Embryonic facial prominence (tissue), 1 donor: ENCODE measurements around the gene PPME1.

ENCODE experiments used
- DNase-seq: peaks from one replicate; pipeline ENCODE4 v3.0.0-alpha.2; 2016; ENCODE audit errors: extremely low spot score

The PPME1 gene

DNA sequence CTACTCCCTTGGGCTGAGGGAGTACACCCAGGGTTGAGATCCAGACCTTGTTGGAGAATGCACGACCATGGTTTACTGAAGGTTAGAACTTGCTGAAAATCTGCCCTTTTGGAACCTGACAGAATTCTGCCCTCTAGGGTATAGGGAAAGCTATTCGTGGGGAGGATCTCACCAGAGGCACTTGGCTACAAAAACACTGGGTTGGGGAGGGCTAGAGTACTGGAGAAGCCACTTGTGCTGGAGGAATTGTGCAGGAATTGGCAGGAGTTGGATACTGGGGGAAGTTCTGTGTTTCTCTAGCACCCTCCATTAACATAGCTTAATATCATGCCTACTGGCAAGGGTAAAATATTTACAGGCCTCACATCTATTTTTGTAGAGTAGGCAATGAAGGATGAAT is 55.8 kb downstream of the PPME1 start:
- no peak for DNase-seq

DNA sequence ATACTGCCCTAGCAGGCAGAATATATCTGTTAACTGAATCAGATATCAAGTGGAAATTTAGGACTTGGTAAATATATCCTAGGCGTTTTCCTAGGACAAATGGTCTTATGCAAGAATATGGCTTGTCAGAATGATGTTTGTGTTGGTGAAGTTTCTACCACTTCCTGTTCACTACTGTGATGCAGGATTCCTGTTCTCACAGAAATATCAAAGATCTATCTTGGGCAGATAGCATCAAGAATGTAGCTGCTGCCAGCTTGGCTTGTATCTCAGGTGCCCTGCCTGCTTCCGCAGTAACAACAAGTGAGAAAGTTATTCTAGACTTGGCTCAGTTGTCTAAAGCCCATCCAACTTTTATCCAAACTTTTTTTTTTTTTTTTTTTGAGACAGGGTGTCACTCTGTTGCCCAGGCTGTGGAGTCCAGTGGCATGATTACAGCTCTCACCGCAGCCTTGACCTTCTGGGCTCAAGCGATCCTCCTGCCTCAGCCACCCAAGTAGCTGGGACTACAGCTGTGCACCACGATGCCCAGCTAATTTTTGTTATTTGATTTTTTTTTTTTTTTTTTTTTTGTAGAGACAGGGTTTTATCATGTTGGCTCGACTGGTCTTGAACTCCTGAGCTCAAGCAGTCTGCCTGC is 61.3 kb downstream of the PPME1 start:
- no peak for DNase-seq

GRCh38 chr11:74233683-74234082 is 62.6 kb downstream of the PPME1 start:
- DNase-seq = no peak

DNA sequence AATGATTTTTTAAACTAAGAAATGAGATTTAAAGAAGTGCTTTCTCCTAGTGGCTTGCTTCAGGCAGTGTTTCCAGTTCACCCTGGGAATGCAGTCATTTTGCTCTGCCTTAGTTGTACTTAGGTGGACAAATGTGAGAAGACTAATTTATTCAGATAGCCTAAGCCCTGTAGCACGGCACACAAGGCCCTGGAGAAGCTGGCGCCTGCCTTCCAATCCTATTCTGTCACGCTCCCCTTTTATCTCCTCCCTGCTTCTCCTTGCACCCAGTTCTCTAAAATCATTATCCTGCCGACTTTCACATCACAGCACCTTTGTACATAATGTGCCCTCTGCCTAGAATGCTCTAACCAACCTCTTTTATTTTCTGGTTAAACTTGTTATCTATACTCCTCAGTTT is 64.0 kb downstream of the PPME1 start:
- no peak for DNase-seq

DNA sequence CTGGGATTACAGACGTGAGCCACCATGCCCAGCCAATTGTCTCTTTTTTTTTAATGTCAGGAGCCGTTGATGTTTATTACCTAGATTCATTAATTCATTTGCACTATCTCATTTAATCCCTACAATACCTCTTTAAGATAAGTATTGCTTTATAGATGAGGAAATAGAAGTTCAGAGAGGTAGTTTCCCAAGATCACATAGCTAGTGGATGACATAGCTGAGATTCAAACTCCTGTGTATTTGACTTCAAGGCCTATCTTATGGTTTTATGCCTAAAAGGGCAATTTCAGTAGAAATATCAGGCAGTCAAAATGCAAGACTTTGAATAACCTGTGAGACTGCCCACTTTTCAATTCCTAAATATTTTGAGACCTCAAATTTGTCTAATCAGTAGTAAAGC is 66.5 kb downstream of the PPME1 start:
- no peak for DNase-seq

DNA sequence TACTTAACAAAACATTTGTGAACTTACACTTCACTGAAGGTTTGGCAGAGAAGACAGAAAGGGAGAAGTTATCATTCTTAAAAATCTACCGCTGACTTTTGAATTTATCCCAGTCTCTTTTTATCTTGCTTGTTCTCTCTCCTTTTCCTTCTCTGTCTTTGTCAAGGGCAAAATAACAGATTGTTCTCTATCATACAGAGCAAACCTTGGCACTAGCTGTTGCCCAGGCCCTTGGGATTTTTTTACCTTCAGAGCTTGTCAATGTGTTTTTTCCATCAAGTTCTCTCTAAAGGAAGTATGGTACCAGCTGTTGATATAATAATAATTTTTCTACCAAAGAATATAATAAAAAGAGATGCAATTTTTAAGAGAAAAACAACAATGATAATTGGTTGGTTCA is 67.2 kb downstream of the PPME1 start:
- DNase-seq = no peak

DNA sequence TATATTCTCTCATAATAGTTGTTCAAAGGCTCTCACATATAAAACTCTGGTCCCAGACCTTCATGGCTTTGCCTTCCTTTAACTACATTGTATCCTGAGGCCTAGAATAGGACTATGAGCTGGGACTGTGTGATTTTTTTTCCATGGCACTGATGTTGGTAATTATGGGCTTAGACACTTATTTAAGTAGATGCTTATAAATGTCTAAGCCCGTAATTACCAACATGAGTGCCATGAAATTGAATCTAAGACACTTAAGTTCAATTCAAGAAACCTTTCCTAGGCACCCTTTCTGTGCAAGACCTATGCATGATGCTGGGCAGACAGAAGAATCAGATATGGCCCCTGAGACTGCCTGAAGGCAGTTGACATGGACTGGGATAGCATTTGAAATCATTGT is 77.4 kb downstream of the PPME1 start:
- DNase-seq = no peak

- no peak for DNase-seq
These were observed 78.4 kb downstream of the PPME1 start for GRCh38 chr11:74249496-74249895.

DNA sequence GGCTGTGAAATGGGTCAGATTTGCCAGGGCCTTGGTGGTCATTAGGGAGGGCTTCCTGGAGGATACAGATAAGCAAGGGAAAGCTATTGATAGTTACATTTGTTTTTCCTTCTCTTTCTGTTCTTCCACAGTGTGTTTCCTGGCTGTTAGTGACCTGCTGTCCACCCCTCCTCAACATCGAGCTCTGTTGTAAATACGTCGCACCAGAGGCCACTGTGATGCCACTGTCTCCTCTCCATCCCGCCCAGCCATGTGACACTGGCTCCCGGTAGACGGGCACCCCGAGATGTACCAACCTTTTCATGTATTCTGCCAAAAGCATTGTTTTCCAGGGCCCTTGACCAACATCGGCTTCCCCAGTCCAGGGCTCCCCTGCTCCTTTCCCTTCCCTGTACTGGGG is 82.3 kb downstream of the PPME1 start:
- DNase-seq = no peak

GRCh38 chr11:74255741-74256375 is 84.8 kb downstream of the PPME1 start:
- no peak for DNase-seq

DNA sequence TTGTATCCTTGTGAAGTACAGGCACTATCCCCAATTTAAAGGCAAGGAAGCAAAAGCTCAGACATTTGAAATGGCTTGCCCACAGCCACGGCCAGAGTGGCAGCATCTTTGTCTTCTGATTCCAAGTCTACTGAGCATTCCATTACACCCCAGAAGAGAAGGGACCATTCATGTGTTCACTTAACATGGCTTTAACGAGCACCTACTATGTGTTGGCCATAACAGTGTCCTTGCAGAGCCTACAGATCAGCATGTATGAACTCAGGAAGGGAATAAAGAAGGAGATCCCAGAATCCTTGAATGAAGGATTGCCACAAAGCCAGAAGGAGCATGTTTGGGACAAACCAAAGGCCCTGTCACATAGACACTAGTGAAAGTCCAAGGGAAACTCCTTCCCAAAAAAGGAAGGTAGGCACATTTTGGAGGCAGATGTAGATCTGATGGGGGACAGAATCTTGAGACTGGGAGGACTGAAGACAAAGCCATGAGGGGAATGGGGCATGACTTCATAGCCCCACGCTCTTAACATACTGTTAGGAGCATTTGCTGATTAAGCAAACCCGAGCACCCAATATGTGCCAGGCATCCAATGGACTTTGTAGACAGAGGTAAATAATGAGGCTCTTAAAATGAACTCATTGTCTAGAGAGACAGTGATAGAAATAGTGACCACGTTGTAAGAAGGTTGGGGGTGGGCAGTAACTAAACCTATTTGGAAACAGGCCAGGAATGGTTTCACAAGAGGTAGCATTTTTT is 85.5 kb downstream of the PPME1 start:
- no peak for DNase-seq

DNA sequence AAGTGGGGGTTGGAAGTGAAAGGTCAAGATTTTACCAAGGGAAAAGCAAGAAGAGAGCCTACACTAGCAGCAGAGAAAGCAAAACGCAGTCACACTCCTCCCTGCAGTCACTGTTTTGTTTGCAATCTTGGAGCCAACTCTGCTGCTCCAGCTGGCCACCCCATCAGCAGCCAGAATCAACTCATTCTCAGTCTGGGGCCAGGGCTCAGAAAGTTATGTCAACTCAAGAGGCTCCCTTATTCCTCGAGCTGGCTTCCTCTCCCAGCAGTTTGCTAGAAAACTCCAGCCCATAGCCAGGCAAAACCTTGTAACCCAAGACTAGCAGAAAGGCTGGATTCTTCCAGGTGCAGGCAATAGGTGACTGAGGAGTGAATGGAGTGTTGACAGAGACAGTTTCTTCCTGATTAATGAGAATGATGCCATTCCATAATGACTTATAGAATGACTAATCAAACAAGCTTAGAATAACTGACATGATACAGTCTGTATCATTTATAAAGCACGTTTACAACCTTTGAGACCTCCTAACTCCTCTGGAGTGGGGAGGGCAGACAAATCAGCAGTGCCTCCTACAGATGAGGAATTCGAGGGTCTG is 87.0 kb downstream of the PPME1 start:
- no peak for DNase-seq

DNA sequence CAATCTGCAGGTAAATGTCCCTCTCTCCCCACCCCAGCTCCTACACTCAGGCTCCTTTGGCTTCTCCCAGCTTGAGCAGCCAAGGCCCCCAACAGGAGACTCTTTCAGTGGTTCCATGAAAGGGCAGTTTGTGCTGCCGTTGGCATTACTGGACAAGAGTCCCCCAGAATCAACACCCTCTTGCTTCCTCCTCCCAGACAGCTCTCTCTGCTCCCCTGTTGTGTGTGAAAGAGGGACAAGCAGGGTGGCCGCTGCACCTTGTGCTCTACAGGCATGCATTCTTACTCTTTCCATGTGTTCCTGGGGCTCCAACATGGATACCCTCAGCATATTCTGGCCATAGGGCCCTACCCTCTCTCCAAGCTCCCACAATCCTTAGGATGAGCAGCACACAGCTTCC is 91.6 kb downstream of the PPME1 start:
- no peak for DNase-seq

- no peak for DNase-seq
These were observed 94.2 kb downstream of the PPME1 start for GRCh38 chr11:74265256-74265655.

- DNase-seq = no peak
These were observed 95.9 kb downstream of the PPME1 start for GRCh38 chr11:74267014-74267413.

- no peak for DNase-seq
These were observed 97.4 kb downstream of the PPME1 start for GRCh38 chr11:74268456-74268855.

DNA sequence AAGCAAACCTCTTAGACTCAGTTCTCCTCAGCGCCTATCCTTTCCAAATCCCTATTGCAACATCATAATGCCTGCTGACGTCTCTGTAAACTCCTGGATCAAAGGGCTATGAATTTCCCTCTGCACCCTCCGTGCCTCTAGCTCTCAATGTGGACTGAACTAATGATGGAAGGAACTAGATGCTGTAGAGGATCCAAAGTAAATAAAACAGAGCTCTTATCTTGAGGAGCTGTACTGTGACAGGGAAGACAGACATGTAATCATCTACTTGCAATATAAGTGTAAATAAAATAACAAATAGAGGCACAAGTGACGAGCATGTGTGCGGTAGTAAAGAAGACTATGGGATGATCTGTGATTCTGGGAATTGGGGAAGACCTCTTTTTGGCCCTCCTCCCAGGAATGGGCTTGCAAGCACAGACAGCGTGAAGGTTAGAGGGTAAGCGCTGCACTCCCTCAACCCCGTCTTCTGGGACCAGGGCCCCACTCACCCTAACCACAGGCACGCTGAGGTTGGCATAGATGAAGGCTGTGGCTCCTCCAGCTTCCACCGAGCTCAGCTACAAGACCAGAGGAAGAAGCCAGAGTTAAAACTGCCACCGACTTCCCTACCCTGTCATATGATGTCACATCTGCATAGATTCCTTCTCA is 98.2 kb downstream of the PPME1 start:
- no peak for DNase-seq

- DNase-seq = no peak
These were observed 101.2 kb downstream of the PPME1 start for GRCh38 chr11:74272276-74272675.

DNA sequence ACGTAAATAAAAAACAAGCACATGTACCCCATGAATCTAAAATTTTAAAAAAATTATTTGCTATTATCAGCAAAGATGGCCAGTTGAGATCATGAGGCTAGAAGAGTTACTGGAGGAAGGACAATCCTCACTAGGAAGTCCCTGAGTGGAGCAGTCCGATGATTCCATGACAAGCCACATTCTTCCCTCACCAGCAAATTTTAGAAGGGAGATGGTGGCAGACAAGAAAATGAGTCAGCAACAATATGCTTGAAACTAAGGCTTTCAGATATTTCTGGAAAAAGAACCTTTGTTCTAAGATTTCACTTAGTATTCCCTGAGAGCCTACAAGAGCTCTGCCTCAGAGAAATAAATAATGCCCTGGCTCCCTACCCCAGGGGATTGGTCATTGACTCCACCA is 105.5 kb downstream of the PPME1 start:
- DNase-seq = no peak

GRCh38 chr11:74278103-74278502 is 107.0 kb downstream of the PPME1 start:
- DNase-seq = no peak

DNA sequence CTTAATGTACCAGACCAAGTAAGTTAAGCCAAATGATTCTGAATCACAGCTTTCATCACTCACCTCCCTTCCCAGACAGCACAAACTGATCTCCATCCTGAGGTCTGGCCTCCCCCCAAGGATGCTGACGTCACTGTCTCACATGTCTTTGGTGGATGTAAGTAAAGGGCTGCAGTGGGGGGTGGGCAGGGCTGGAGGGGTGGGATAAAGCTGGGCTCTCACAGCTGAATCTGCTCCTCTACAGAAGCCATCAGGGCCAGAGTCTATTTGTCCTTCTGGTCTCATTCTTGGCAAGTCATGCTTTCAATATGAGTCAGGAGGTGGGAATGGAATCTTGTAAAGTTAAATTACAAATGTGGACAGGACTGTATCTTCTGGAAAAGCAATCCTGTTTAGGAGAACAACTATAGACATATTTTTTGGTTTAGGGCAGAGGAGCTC is 107.7 kb downstream of the PPME1 start:
- no peak for DNase-seq

DNA sequence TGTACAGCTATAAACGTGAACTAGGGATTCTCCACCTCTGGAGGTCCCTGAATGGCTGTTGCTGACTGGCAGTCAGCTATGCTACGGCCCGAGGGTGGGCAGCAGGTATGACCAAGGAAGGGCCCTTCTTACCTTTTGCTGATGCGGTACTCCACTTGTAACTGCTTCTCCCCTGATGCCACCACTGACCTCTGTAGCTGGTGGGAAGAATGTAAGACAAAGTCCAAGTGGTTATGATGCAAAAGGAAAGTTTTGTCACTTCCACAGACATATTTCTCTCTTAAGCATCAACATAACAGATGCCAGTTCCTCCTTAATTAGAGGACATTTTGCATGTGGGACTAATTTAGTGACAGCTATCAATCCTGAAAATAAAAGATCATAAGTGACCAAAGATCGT is 108.2 kb downstream of the PPME1 start:
- no peak for DNase-seq
